Neuronal stem cell (in vitro differentiated cells): Measurements from ENCODE around the gene CPNE1.

Experiments
- DNase-seq: peaks from one replicate; pipeline ENCODE4 v3.0.0-alpha.2; 2013; ENCODE audit warnings: low spot score
- H2AFZ ChIP-seq: one replicate; pipeline ENCODE4 v1.6.1; 2013; ENCODE audit warnings: mild to moderate bottlenecking, low read length, inconsistent platforms
- H2AK5ac ChIP-seq: 2 replicates; pipeline ENCODE4 v1.6.1; 2013; ENCODE audit warnings: low read depth, mild to moderate bottlenecking, inconsistent platforms, low read length, moderate library complexity, mixed read lengths
- H2BK120ac ChIP-seq: 2 replicates; pipeline ENCODE4 v1.6.1; 2013; ENCODE audit warnings: low read depth, mild to moderate bottlenecking, inconsistent platforms, low read length, moderate library complexity, mixed read lengths
- H2BK12ac ChIP-seq: one replicate; pipeline ENCODE4 v1.6.1; 2013; ENCODE audit warnings: low read length, inconsistent platforms
- H2BK15ac ChIP-seq: 2 replicates; pipeline ENCODE4 v1.6.1; 2013; ENCODE audit warnings: mild to moderate bottlenecking, low read length, inconsistent platforms, mixed read lengths
- H2BK5ac ChIP-seq: one replicate; pipeline ENCODE4 v1.6.1; 2013; ENCODE audit warnings: inconsistent platforms, mild to moderate bottlenecking, low read length, moderate library complexity
- H3K14ac ChIP-seq: one replicate; pipeline ENCODE4 v1.6.1; 2013; ENCODE audit warnings: low read length, inconsistent platforms
- H3K18ac ChIP-seq: 2 replicates; pipeline ENCODE4 v1.6.1; 2013; ENCODE audit warnings: low read length, inconsistent platforms
- H3K23ac ChIP-seq: 2 replicates; pipeline ENCODE4 v1.6.1; 2013; ENCODE audit warnings: low read depth, mild to moderate bottlenecking, mixed read lengths, low read length, inconsistent platforms; ENCODE audit not compliant: poor library complexity
- H3K27ac ChIP-seq: replicated peaks from 3 replicates; pipeline ENCODE4 v1.5.1; 2013; ENCODE audit warnings: low read length, inconsistent platforms
- H3K27me3 ChIP-seq, 3 experiments: 2 replicates each; pipeline ENCODE4 v1.6.1; 2013; ENCODE audit warnings: low read length in 3 of 3, mild to moderate bottlenecking in 2 of 3, inconsistent platforms in 1 of 3, low read depth in 1 of 3, mixed read lengths in 1 of 3, moderate library complexity in 1 of 3; ENCODE audit not compliant: control insufficient read depth in 3 of 3, insufficient read depth in 3 of 3
- H3K36me3 ChIP-seq, 2 donors: replicated peaks in 1 of 2; 2 replicates each; pipeline ENCODE4 v1.6.1; 2013; ENCODE audit warnings: low read length in 2 of 2; ENCODE audit not compliant: control insufficient read depth in 2 of 2, insufficient read depth in 2 of 2
- H3K4ac ChIP-seq: 2 replicates; pipeline ENCODE4 v1.6.1; 2013; ENCODE audit warnings: inconsistent platforms, mild to moderate bottlenecking, low read length, moderate library complexity
- H3K4me1 ChIP-seq, 2 donors: 1 replicate in 1 of 2; 2 replicates in 1 of 2; pipeline ENCODE4 v1.6.1; 2013; ENCODE audit warnings: low read length in 2 of 2, low read depth in 1 of 2; ENCODE audit not compliant: control insufficient read depth in 2 of 2, insufficient read depth in 1 of 2
- H3K4me2 ChIP-seq: one replicate; pipeline ENCODE4 v1.6.1; 2013; ENCODE audit warnings: mild to moderate bottlenecking, low read length, inconsistent platforms; ENCODE audit not compliant: insufficient read depth, poor library complexity, severe bottlenecking
- H3K4me3 ChIP-seq, 2 donors: 2 replicates each; pipeline ENCODE4 v1.5.1; 2013; ENCODE audit warnings: low read length in 2 of 2, mild to moderate bottlenecking in 2 of 2, inconsistent platforms in 1 of 2, moderate library complexity in 1 of 2
- H3K79me1 ChIP-seq: one replicate; pipeline ENCODE4 v1.6.1; 2013; ENCODE audit warnings: low read depth, mild to moderate bottlenecking, inconsistent platforms, low read length, moderate library complexity
- H3K9ac ChIP-seq: one replicate; pipeline ENCODE4 v1.6.1; 2013; ENCODE audit warnings: mild to moderate bottlenecking, low read depth, low read length, inconsistent platforms; ENCODE audit not compliant: poor library complexity
- H3K9me3 ChIP-seq, 2 donors: replicated peaks in 1 of 2; 2 replicates each; pipeline versions ENCODE3 to v1.6.1; 2013; ENCODE audit warnings: low read length in 2 of 2, mild to moderate bottlenecking in 2 of 2, inconsistent platforms in 1 of 2, low read depth in 1 of 2, mixed read lengths in 1 of 2, moderate library complexity in 1 of 2; ENCODE audit not compliant: control insufficient read depth in 2 of 2, insufficient read depth in 1 of 2
- H4K8ac ChIP-seq: one replicate; pipeline ENCODE4 v1.6.1; 2013; ENCODE audit warnings: low read depth, mild to moderate bottlenecking, inconsistent platforms, low read length, moderate library complexity
- H4K91ac ChIP-seq: one replicate; pipeline ENCODE4 v1.6.1; 2013; ENCODE audit warnings: low read length, low read depth, mild to moderate bottlenecking, inconsistent platforms; ENCODE audit not compliant: poor library complexity
- WGBS, 2 donors: extraction: QIAGEN DNeasy Blood & Tissue Kit; methylation state at CpG; one replicate each; pipeline ENCODE4 v1.1.7; 2013; ENCODE audit warnings: missing lambda C conversion rate in 2 of 2, mixed read lengths in 1 of 2; ENCODE audit not compliant: insufficient read length in 2 of 2, insufficient replicate concordance in 1 of 2; ENCODE audit errors: extremely low coverage in 2 of 2; 5-methylcytosine and 5-hydroxymethylcytosine counted together

CPNE1 gene

GRCh38 chr20:35697696-35698297 lies 33.1 kb upstream of the CPNE1 start:
- no peak for DNase-seq
- no peaks in the 10 kb centered on the region for H3K27me3 ChIP-seq

GRCh38 chr20:35695978-35696377 lies 31.3 kb upstream of the CPNE1 start:
- Histone ChIP-seq H2BK120ac (no peak overlapping the region), H3K23ac (no peak overlapping the region), H2AK5ac (no peak overlapping the region), H4K91ac (no peak overlapping the region), H2AFZ (no peak overlapping the region), H3K4me2 (no peak overlapping the region), H4K8ac (no peak overlapping the region), H3K27me3 (no peaks in the 10 kb centered on the region), H3K36me3 (peaks cover 0 to 25% of the 10 kb centered on the region in 2 donors), H3K9me3 (no peaks in the 10 kb centered on the region), H3K4me3 (no peak overlapping the region), H3K14ac (no peak overlapping the region), H3K79me1 (peaks cover 6% of the 10 kb centered on the region), H3K9ac (no peak overlapping the region), H2BK15ac (no peak overlapping the region), H3K27ac (no peak overlapping the region), H2BK12ac (no peak overlapping the region), H2BK5ac (no peak overlapping the region), H3K18ac (no peak overlapping the region), H3K4ac (no peak overlapping the region), H3K4me1 (peaks cover 5 to 9% of the 10 kb centered on the region in 2 donors)
- no peak for DNase-seq
- no CpG with 5 or more reads among the region's 4 CpGs for WGBS, 2 donors

More at GRCh38 chr20:35697696-35698297, 33.1 kb upstream of the CPNE1 start:
- Histone ChIP-seq H3K18ac (no peak overlapping the region), H3K4ac (no peak overlapping the region), H3K14ac (no peak overlapping the region), H2BK5ac (no peak overlapping the region), H2BK12ac (no peak overlapping the region), H3K4me1 (peaks cover 5 to 9% of the 10 kb centered on the region in 2 donors), H3K79me1 (peaks cover 8% of the 10 kb centered on the region), H3K4me2 (peak overlapping the region; percentile 78), H3K4me3 (peak overlapping the region in 1 of 2 donors; percentile 88), H2BK15ac (no peak overlapping the region), H3K23ac (no peak overlapping the region), H4K91ac (no peak overlapping the region), H2BK120ac (no peak overlapping the region), H3K9me3 (no peaks in the 10 kb centered on the region), H2AFZ (peak overlapping the region; percentile 92), H3K9ac (no peak overlapping the region), H4K8ac (no peak overlapping the region), H3K27ac (no peak overlapping the region), H3K36me3 (peaks cover 6 to 42% of the 10 kb centered on the region in 2 donors), H2AK5ac (no peak overlapping the region)
- no CpG with 5 or more reads among the region's 9 CpGs for WGBS, 2 donors

GRCh38 chr20:35695245-35695749 lies 30.6 kb upstream of the CPNE1 start:
- Histone ChIP-seq H3K79me1 (peaks cover 6% of the 10 kb centered on the region), H3K27me3 (no peaks in the 10 kb centered on the region), H3K36me3 (peaks cover 0 to 20% of the 10 kb centered on the region in 2 donors), H3K4ac (no peak overlapping the region), H3K23ac (no peak overlapping the region), H3K4me3 (no peak overlapping the region), H3K9ac (no peak overlapping the region), H2BK120ac (no peak overlapping the region), H3K14ac (no peak overlapping the region), H3K4me2 (no peak overlapping the region), H2AK5ac (no peak overlapping the region), H2BK15ac (no peak overlapping the region), H4K8ac (no peak overlapping the region), H2BK5ac (no peak overlapping the region), H3K4me1 (peaks cover 2 to 9% of the 10 kb centered on the region in 2 donors), H2BK12ac (no peak overlapping the region), H3K18ac (no peak overlapping the region), H2AFZ (no peak overlapping the region), H3K27ac (no peak overlapping the region), H3K9me3 (no peaks in the 10 kb centered on the region), H4K91ac (no peak overlapping the region)
- WGBS, 2 donors: no CpG with 5 or more reads among the region's 2 CpGs
- DNase-seq: no peak

- no CpG with 5 or more reads among the region's 4 CpGs for WGBS, 2 donors
Measured at GRCh38 chr20:35690265-35690664, 25.6 kb upstream of the CPNE1 start.

More at GRCh38 chr20:35690265-35690664, 25.6 kb upstream of the CPNE1 start:
- Histone ChIP-seq H4K91ac (no peak overlapping the region), H3K23ac (no peak overlapping the region), H3K14ac (no peak overlapping the region), H2BK120ac (no peak overlapping the region), H3K18ac (no peak overlapping the region), H3K36me3 (peaks cover 2 to 29% of the 10 kb centered on the region in 2 donors), H2BK15ac (no peak overlapping the region), H3K79me1 (no peaks in the 10 kb centered on the region), H2AK5ac (no peak overlapping the region), H2BK5ac (no peak overlapping the region), H2BK12ac (no peak overlapping the region), H3K27me3 (no peaks in the 10 kb centered on the region), H3K4ac (no peak overlapping the region), H3K27ac (no peak overlapping the region), H2AFZ (no peak overlapping the region), H4K8ac (no peak overlapping the region), H3K4me2 (no peak overlapping the region), H3K4me3 (no peak overlapping the region), H3K4me1 (no peaks in the 10 kb centered on the region), H3K9ac (no peak overlapping the region), H3K9me3 (peaks cover 0 to 9% of the 10 kb centered on the region in 2 donors)
- no peak for DNase-seq
